Prostate gland (tissue), 2 donors: ENCODE measurements around the gene TEX28.

Source experiments
- POLR2A ChIP-seq: fragments of 450-650 bp; IDR thresholded peaks from one replicate; pipeline ENCODE4 v1.6.1; 2016; ENCODE audit warnings: antibody characterized with exemption, mild to moderate bottlenecking
- TF ChIP-seq, protein P1 (sequence below), 4 experiments: fragments of 200-600 bp in 2 of 4; fragments of 450-650 bp in 2 of 4; sonication (generic) in 2 of 4; IDR thresholded peaks; 1 replicate in 3 of 4; 2 replicates in 1 of 4; pipeline ENCODE4 v1.5.1; 2016 to 2019; ENCODE audit warnings: antibody characterized with exemption in 4 of 4, mild to moderate bottlenecking in 2 of 4, moderate library complexity in 2 of 4

DNA sequence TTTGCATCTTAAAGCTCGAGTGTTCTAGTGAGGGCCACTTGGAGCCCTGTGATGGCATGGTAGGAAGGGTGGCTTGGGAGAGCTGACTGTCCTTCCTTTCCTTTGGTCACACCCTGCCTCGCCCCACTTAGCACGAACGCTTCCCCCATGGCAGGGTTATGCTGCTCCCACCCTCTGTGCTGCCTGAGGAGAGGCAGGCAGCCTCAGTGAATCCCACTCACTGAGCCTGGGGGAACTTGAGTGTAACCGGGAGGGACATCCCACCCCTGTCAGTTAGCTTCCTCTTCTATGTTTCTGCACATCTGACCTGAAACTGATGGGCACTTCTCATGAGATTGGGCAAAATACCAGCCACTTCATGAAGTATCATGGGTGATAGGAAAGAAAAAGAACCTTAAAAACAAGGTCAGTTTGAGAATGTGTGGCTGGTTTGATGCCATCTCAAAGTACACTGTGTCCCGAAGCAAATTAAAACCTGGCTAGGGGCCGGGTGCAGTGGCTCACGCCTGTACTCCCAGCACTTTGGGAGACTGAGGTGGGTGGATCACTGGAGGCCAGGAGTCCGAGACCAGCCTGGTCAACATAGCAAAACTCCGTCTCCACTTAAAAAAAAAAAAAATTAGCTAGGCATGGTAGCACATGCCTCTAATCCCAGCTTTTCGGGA is 10.7 kb upstream of the TEX28 start:
- TF ChIP-seq, protein P1, sequence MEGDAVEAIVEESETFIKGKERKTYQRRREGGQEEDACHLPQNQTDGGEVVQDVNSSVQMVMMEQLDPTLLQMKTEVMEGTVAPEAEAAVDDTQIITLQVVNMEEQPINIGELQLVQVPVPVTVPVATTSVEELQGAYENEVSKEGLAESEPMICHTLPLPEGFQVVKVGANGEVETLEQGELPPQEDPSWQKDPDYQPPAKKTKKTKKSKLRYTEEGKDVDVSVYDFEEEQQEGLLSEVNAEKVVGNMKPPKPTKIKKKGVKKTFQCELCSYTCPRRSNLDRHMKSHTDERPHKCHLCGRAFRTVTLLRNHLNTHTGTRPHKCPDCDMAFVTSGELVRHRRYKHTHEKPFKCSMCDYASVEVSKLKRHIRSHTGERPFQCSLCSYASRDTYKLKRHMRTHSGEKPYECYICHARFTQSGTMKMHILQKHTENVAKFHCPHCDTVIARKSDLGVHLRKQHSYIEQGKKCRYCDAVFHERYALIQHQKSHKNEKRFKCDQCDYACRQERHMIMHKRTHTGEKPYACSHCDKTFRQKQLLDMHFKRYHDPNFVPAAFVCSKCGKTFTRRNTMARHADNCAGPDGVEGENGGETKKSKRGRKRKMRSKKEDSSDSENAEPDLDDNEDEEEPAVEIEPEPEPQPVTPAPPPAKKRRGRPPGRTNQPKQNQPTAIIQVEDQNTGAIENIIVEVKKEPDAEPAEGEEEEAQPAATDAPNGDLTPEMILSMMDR (IDR thresholded peaks at IDR 0.05): no peak
- TF ChIP-seq POLR2A: no peak
